Nephron (organoid): ENCODE data around the gene SKP1.

Source experiments
- H3K27ac Mint-ChIP-seq, 3 experiments: 2 replicates each; pipeline ENCODE4 v1.8.0; 2020; ENCODE audit warnings: mixed read lengths in 3 of 3, mild to moderate bottlenecking in 2 of 3, moderate library complexity in 1 of 3
- H3K27me3 Mint-ChIP-seq: 2 replicates; pipeline ENCODE4 v1.8.0; 2021; ENCODE audit warnings: low read depth, mild to moderate bottlenecking, moderate library complexity, mixed read lengths
- H3K36me3 Mint-ChIP-seq: 2 replicates; pipeline ENCODE4 v1.8.0; 2020; ENCODE audit warnings: low read depth, mixed read lengths
- H3K4me1 Mint-ChIP-seq: 2 replicates; pipeline ENCODE4 v1.8.0; 2020; ENCODE audit warnings: mixed read lengths
- H3K4me3 Mint-ChIP-seq, 3 experiments: 2 replicates each; pipeline ENCODE4 v1.8.0; 2020; ENCODE audit warnings: mild to moderate bottlenecking in 3 of 3, mixed read lengths in 3 of 3, moderate library complexity in 2 of 3
- H3K9me3 Mint-ChIP-seq: 2 replicates; pipeline ENCODE4 v1.8.0; 2020; ENCODE audit warnings: mixed read lengths
- TF ChIP-seq, protein P1 (sequence below), 3 experiments: fragments of 200-600 bp; sonication (generic); IDR thresholded peaks; one replicate each; pipeline ENCODE4 v1.5.0; 2021; ENCODE audit warnings: antibody characterized with exemption in 3 of 3; ENCODE audit not compliant: unreplicated experiment in 3 of 3

Gene SKP1

DNA sequence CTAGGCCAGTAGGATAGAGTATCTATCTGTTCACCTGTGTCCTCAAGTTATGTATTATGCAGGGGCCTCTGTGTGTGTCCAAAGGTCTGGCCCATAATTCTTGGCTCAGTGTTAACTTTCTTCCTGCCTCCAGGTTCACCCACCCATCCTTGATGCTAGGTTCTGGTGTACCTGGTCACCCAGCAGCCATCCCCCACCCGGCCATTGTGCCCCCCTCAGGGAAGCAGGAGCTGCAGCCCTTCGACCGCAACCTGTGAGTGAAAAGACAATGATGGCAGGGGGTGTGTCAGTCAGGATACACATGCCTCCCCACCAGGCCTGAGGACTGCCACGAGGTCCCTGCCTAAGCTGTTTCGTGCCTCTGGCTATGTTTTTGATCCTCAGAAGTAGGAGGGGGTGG, 34.7 kb downstream of the SKP1 start:
- Mint-ChIP-seq H3K27ac (peak overlapping the region in 1 of 3 experiments; percentile 48), H3K27me3 (no peaks in the 10 kb centered on the region), H3K4me1 (peaks cover 9% of the 10 kb centered on the region), H3K9me3 (no peaks in the 10 kb centered on the region), H3K4me3 (no peak overlapping the region), H3K36me3 (peaks cover 22% of the 10 kb centered on the region)
- TF ChIP-seq, protein P1, sequence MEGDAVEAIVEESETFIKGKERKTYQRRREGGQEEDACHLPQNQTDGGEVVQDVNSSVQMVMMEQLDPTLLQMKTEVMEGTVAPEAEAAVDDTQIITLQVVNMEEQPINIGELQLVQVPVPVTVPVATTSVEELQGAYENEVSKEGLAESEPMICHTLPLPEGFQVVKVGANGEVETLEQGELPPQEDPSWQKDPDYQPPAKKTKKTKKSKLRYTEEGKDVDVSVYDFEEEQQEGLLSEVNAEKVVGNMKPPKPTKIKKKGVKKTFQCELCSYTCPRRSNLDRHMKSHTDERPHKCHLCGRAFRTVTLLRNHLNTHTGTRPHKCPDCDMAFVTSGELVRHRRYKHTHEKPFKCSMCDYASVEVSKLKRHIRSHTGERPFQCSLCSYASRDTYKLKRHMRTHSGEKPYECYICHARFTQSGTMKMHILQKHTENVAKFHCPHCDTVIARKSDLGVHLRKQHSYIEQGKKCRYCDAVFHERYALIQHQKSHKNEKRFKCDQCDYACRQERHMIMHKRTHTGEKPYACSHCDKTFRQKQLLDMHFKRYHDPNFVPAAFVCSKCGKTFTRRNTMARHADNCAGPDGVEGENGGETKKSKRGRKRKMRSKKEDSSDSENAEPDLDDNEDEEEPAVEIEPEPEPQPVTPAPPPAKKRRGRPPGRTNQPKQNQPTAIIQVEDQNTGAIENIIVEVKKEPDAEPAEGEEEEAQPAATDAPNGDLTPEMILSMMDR (IDR thresholded peaks at IDR 0.05; ENCODE audit: unreplicated experiment in 3 of 3), result no peak

DNA sequence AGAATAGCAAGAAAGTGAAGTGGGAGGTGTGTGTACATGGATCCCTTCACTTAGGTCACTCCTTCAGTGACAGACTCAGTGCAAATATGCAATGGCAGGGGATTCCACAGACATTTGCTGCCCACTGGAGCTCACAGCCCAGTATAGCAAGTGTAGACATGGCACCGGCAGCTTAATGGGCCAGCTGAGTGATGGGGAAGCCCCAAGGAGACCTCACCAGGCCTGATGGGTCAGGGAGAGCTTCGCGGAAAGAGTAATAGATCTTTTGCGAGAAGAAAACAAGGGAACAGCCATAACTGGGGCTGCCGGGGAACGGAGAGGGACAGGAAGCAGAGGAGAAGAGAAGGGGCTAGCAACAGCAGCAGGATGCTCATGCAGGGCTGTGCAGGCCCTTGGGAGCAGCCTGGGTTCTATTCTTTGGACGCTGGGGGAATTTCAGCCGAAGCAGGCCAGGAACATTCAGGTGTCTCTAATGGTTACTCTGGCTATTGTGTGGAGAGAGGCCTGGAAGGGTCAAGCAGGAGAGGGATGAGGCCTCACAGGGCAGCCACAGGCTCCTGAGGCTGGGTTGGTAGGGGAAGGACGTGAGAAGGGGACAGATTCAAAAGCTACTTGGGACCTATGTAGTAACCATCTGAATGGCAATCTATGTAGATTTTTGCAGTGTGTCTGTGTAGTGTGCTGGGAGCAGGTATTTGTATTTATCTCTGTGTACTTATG, 35.3 kb downstream of the SKP1 start:
- peaks cover 9% of the 10 kb centered on the region for H3K4me1 Mint-ChIP-seq
- H3K36me3 Mint-ChIP-seq, result peaks cover 20% of the 10 kb centered on the region
- no peak overlapping the region for H3K4me3 Mint-ChIP-seq
- TF ChIP-seq, protein P1 (IDR thresholded peaks at IDR 0.05; ENCODE audit: unreplicated experiment in 3 of 3), result no peak
- no peaks in the 10 kb centered on the region for H3K9me3 Mint-ChIP-seq
- H3K27me3 Mint-ChIP-seq, result no peaks in the 10 kb centered on the region
- H3K27ac Mint-ChIP-seq, result peak overlapping the region in 2 of 3 experiments; percentile 31 to 48

DNA sequence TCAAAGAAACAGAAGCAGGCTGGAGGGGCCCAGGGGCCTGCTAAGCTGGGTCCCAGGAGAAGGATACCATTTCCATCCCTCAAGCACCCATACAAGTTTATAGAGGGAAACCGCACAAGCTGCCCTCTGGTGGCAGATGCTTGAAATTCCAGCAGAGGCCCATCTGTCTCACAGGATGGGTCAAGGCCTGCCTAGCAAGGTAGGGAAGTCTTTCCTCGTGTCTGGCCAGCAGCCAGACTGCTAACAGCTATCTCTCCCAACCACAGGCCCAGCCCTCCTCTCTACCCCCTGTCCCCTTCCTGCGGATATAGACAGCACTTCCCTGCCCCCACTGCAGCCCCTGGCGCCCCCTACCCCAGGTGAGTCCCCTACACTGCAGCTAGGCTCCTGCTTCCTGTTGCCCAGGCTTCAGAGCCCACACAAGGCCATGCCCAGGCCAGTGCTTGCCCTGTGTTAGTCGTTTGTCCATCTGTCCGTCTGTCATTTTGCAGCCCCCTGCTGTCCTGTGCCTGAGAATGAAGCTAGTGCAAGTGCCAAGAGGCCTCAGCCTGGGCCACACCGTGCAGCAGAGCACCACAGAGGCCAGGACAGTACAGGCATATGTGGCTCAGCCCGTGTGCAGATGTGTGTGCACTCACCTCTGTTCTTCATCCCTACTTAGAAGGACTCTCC, 36.1 kb downstream of the SKP1 start:
- H3K4me1 Mint-ChIP-seq, result peaks cover 10% of the 10 kb centered on the region
- H3K36me3 Mint-ChIP-seq, result peaks cover 20% of the 10 kb centered on the region

DNA sequence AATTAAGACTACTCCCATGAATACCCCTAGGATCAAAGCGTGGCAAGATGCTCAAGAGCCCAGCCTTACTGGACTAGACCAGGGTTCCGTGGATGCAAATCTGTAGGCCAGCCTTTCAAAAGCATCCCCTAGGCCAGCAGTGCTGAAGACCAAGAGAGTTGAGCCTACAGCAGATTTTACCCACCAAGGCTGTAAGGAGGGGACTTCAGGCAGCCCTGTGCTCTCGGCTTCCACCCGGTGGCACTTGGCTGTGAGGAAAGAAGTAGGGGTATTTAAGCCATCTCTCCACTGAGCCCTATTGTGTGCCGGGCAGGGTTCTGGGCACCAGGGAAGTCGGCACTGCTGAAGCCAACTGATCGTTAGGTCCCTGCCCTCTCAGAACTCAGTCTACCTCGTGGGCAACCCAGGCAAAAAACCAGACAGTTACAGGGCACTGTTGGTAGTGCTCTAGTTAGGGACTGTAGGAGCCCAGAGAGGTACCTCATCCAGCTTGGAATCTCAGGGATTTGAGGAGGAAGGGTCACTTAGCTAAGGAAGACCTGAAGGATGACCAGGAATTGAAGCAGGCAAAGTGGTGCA, 36.8 kb downstream of the SKP1 start:
- Mint-ChIP-seq H3K27me3 (no peaks in the 10 kb centered on the region), H3K4me3 (no peak overlapping the region), H3K9me3 (no peaks in the 10 kb centered on the region), H3K27ac (no peak overlapping the region), H3K36me3 (peaks cover 26% of the 10 kb centered on the region), H3K4me1 (peaks cover 12% of the 10 kb centered on the region)
- TF ChIP-seq, protein P1 (IDR thresholded peaks at IDR 0.05; ENCODE audit: unreplicated experiment in 3 of 3), result no peak

More for the DNA sequence above, 36.1 kb downstream of the SKP1 start:
- H3K9me3 Mint-ChIP-seq, result no peaks in the 10 kb centered on the region
- TF ChIP-seq, protein P1 (IDR thresholded peaks at IDR 0.05; ENCODE audit: unreplicated experiment in 3 of 3), result peak; percentile 67 to 72 (median 71)
- no peak overlapping the region for H3K4me3 Mint-ChIP-seq
- no peak overlapping the region for H3K27ac Mint-ChIP-seq
- H3K27me3 Mint-ChIP-seq, result no peaks in the 10 kb centered on the region

DNA sequence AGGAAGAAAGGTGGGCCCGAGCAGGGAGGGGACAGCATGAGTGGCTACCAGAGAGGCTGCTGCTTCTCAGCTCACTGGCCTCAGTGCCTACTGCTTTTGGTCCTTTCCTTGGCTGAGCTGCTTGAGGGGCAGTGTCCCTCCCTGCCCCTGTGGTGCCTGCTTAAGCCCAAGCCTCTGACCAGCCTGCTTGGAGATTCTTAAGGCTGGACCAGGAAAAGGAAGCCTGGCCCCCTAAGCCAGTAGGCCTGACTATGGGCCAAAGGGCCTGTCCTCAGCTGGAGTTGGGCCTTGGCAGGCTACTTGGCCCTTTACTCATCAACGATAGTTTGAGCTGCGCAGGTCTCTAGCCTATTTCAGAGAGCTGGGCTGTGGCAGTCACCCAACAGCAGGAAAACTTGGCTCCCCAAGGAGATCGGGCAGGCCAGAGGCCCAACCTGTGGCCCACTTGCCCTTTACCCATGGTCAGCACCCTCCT, 37.3 kb downstream of the SKP1 start:
- peaks cover 12% of the 10 kb centered on the region for H3K4me1 Mint-ChIP-seq
- no peaks in the 10 kb centered on the region for H3K9me3 Mint-ChIP-seq
- no peak overlapping the region for H3K27ac Mint-ChIP-seq
- TF ChIP-seq, protein P1 (IDR thresholded peaks at IDR 0.05; ENCODE audit: unreplicated experiment in 3 of 3), result no peak
- peaks cover 25% of the 10 kb centered on the region for H3K36me3 Mint-ChIP-seq
- H3K4me3 Mint-ChIP-seq, result no peak overlapping the region
- H3K27me3 Mint-ChIP-seq, result no peaks in the 10 kb centered on the region
